Measurements from ENCODE around the gene MAP3K14. TPM values are rescaled to one million over a fixed set of nuclear protein-coding genes. Genes with fewer than 3 reads are reported as not detected.
"Not testable (repeated sequence)": the region's sequence is repeated elsewhere in the genome, so short reads cannot be mapped to it uniquely, and the experiment has no call there.

The MAP3K14 gene
- total and polyA plus RNA-seq, 12 donors: 6.7 to 24.1 (median 12.6) TPM

- Histone ChIP-seq H3K36me3 (no peaks in the 10 kb centered on the region), H3K27ac (peak overlapping the region in 8 of 10 donors; percentile 49 to 80 (median 62)), H3K27me3 (no peaks in the 10 kb centered on the region), H3K9me3 (peaks cover 0 to 5% (median 0%) of the 10 kb centered on the region in 11 donors), H3K4me3 (peak overlapping the region in 1 of 10 donors; percentile 3), H3K4me1 (peaks cover 0 to 30% (median 10%) of the 10 kb centered on the region in 9 donors)
- 75 to 78% methylated on average over 13 of the region's 13 CpGs for WGBS, 2 donors
- DNase-seq: peak in 1 of 2 donors; percentile 43
- TF ChIP-seq CTCF (IDR thresholded peaks at IDR 0.05): no peak
- peak; percentile 23 to 66 (median 42) for ATAC-seq
- intact Hi-C loops (cut with DNase I): no loop called here
Measured at GRCh38 chr17:45346216-45347015, 29.6 kb upstream of the MAP3K14 start.

GRCh38 chr17:45345554-45346215 lies 28.9 kb upstream of the MAP3K14 start:
- DNase-seq: peak in 1 of 2 donors; percentile 35
- WGBS, 2 donors: 42 to 44% methylated on average over 3 of the region's 3 CpGs
- intact Hi-C loops (cut with DNase I): no loop called here
- ATAC-seq: peak; percentile 62 to 80 (median 74)
- no peaks in the 10 kb centered on the region for H3K9me3 ChIP-seq
- H3K36me3 ChIP-seq: no peaks in the 10 kb centered on the region
- no peak overlapping the region for H3K4me3 ChIP-seq
- no peak for TF ChIP-seq CTCF (IDR thresholded peaks at IDR 0.05)
- peaks cover 0 to 37% (median 17%) of the 10 kb centered on the region in 9 donors for H3K4me1 ChIP-seq
- H3K27ac ChIP-seq: peak overlapping the region in 8 of 10 donors; percentile 55 to 80 (median 62)
- H3K27me3 ChIP-seq: no peaks in the 10 kb centered on the region

GRCh38 chr17:45345246-45345553 lies 28.4 kb upstream of the MAP3K14 start:
- DNase-seq (no peak), ATAC-seq (peak in 4 of 8 donors; percentile 12 to 36 (median 24))
- no peak overlapping the region for H3K4me3 ChIP-seq
- H3K27ac ChIP-seq: peak overlapping the region in 8 of 10 donors; percentile 17 to 80 (median 62)
- no peak for TF ChIP-seq CTCF (IDR thresholded peaks at IDR 0.05)
- peaks cover 0 to 38% (median 17%) of the 10 kb centered on the region in 9 donors for H3K4me1 ChIP-seq
- WGBS, 2 donors: 74 to 77% methylated on average over 3 of the region's 3 CpGs
- intact Hi-C loops (cut with DNase I): no loop called here
- no peaks in the 10 kb centered on the region for H3K36me3 ChIP-seq
- H3K27me3 ChIP-seq: no peaks in the 10 kb centered on the region
- no peaks in the 10 kb centered on the region for H3K9me3 ChIP-seq

- intact Hi-C loops (cut with DNase I); H3K27ac ChIP-seq; H3K36me3 ChIP-seq; DNase-seq; H3K27me3 ChIP-seq; ATAC-seq; H3K4me3 ChIP-seq; H3K9me3 ChIP-seq: not testable (repeated sequence)
- H3K4me1 ChIP-seq: peaks cover 0 to 40% (median 17%) of the 10 kb centered on the region in 9 donors
- 91 to 96% methylated on average over 10 of the region's 10 CpGs for WGBS, 2 donors
Measured at GRCh38 chr17:45343967-45344664, 27.3 kb upstream of the MAP3K14 start.
